Measurements from ENCODE around the gene INS. TPM values are rescaled to one million over a fixed set of nuclear protein-coding genes. Genes with fewer than 3 reads are reported as not detected.
A peak's percentile ranks its signal among the peaks of the same experiment; 100 is the strongest.

INS gene
- polyA plus RNA-seq, 3 donors = not detected

- no peak for DNase-seq (ENCODE audit: extremely low read depth in 1 of 11, low read depth in 9 of 11, low spot score in 4 of 11)
Observed at GRCh38 chr11:2154195-2154585, 6.8 kb downstream of the INS start.

GRCh38 chr11:2153581-2154194 is 7.3 kb downstream of the INS start:
- DNase-seq (ENCODE audit: extremely low read depth in 1 of 11, low read depth in 9 of 11, low spot score in 4 of 11) = no peak

DNA sequence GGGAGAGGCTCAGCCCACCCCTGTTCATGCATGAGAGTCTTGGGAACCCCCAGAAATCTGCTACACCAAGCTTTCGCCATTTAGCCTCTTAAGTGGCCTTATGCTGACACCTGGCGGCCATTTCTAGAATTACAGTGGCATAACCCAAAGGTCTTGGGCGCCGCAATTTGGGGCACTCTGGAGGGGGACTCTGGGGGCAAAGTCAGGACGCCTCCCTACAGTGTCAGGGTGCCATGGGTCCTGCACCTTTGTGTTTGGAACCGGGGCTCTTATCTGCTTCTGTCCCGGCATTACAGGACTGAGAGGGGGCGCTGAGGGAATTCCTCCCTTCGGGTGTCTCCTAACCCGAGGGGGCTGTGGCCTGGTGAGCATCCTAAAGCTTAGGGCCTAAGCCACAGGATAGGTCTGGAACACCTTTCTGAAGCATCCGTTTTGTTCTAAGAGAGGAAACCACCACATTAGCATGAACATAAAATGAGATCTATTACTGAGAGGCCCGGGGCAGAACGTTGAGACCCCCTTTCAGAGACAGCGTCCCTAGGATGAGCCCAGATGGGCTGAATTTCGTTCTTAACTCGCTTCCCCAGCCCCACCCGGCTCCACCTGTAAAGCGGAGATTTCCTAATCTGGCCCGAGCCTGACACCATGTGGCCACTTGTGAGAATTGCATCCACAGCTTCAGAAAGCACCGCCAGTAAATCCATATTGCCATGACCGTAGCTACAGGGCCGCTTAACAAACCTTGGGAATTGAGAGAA is 9.3 kb downstream of the INS start:
- peak in 1 of 11 donors; percentile 69 for DNase-seq (ENCODE audit: extremely low read depth in 1 of 11, low read depth in 9 of 11, low spot score in 4 of 11)

DNA sequence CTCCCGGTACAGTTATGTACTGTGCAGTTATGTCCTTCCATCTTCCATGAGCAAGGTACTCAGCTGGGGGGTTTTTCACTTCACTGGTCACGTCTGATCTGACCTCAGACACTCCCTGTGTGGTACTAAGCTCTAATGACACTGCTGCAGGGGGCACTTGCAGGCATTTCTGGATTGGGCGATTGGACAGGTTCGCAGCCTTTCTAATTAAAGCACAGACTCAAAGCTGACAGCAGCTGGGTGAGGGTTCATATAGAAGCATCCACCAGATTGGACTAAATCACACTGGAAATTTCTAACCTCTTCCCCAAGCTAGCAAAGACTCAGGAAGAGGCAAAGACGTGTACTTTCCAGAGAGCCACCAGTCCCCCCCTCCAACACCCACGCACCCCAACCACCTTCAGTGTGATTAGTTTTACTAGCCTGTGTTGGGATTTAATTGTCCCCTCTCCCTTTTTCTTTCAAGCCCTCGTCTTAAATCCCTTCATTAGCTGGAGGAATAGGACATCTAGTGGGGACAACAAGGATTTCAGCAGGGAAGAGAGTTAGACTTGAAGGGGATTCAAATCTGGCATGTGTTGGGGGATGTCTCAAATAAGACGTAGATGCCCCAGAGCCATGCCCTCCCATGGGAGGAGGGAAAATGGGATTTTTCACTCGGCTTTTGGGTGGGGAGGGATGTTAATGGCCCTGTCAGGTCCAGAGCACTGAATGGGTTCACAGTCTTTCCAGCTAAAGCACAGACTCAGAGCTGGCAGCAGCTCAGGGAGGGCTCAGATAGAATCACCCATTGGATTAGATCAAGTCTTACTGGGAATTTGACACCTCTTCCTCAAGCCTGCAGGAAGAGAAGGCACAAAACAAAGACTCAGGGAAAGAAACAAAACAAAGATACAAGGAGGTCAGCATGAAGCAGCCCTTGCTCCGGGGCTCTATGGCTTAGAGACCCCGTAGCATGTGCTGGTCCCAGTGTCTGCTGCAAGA is 10.9 kb downstream of the INS start:
- DNase-seq (ENCODE audit: extremely low read depth in 1 of 11, low read depth in 9 of 11, low spot score in 4 of 11) = peak in 2 of 11 donors; percentile 71 to 75

- no peak for DNase-seq (ENCODE audit: extremely low read depth in 1 of 11, low read depth in 9 of 11, low spot score in 4 of 11)
Observed at GRCh38 chr11:2149460-2149859, 11.5 kb downstream of the INS start.

GRCh38 chr11:2148595-2148994 is 12.4 kb downstream of the INS start:
- no peak for DNase-seq (ENCODE audit: extremely low read depth in 1 of 11, low read depth in 9 of 11, low spot score in 4 of 11)

DNA sequence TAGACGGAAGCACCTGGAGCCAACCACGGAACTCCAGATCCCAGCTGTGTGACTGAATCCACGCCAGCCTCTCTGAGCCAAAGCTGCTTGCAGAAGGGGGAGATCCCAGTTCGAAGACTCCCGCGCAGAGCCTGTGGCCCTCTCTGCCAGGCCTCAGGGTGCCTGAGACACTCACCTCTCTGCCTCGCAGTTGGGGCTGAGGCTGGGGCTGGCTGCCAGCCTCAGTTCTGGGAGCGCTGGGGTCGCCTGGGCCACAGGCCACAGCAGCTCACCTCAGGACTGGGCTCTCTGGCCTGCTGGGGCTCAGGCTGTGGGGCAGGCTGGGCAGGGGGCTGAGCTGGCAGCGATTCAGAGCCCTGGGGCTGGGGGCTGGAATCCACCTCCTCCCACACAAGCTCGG is 13.6 kb downstream of the INS start:
- no peak for DNase-seq (ENCODE audit: extremely low read depth in 1 of 11, low read depth in 9 of 11, low spot score in 4 of 11)

GRCh38 chr11:2146051-2146450 is 15.0 kb downstream of the INS start:
- DNase-seq (ENCODE audit: extremely low read depth in 1 of 11, low read depth in 9 of 11, low spot score in 4 of 11) = no peak

- no peak for DNase-seq (ENCODE audit: extremely low read depth in 1 of 11, low read depth in 9 of 11, low spot score in 4 of 11)
Observed at GRCh38 chr11:2144544-2145248, 16.3 kb downstream of the INS start.

DNA sequence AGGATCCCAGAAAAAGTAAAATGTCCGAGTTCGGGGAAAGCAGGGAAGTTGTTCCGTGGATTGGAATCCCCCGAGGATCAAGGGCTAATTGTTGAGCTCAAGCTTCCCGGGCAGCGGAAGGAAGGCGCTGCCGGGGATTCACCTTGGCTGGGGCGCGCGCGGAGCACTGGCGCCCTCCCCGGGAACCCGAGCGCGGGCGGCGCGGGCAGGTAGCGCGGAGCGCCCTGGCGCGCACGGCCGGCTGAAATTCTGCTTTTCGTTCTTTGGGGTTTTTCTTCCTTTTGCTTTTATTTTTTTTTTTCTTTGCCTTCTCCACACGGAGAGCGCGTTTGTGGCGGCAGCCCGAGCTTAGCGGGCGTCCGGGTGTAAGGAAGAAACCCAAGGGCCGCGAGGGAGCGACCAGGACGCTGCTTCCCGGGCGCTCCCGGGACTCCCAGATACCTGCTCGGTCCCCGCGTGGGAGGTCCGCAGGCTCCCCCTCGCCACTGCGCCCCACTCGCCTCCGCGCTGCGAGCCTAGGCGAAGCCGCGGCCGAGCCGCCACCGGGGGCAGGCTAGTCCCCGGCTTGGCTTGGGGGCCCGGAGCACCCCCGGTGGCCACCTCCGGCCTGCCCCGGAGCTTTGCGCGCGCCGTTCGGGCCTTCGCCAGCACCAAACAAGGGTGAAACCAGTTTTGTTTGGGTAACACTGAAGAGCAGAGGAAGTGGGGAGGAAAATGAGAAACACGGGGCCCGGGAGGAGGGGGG is 17.0 kb downstream of the INS start:
- no peak for DNase-seq (ENCODE audit: extremely low read depth in 1 of 11, low read depth in 9 of 11, low spot score in 4 of 11)

- no peak for DNase-seq (ENCODE audit: extremely low read depth in 1 of 11, low read depth in 9 of 11, low spot score in 4 of 11)
Observed at GRCh38 chr11:2143477-2143798, 17.6 kb downstream of the INS start.

DNA sequence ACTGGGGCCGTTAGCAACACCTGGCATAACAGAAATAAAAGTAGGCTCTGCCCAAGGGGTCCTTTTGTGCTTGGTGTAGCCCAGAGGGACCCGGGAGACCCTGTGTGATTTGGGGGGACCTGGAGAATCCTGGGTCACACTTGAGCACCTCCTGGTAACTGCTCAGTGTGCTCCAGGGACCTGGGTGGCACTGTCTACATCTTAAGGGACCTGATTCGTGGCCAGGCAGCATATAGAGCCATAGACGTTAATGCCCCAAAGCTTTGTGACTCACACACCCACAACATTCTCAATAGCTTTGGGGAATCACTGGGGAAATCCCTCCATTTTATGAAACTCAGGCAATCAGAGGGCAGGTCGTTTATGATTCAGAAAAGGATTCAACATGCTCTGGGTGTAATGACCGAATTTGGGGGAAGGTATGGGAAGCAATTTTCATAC is 18.2 kb downstream of the INS start:
- no peak for DNase-seq (ENCODE audit: extremely low read depth in 1 of 11, low read depth in 9 of 11, low spot score in 4 of 11)

- no peak for DNase-seq (ENCODE audit: extremely low read depth in 1 of 11, low read depth in 9 of 11, low spot score in 4 of 11)
Observed at GRCh38 chr11:2142300-2142759, 18.7 kb downstream of the INS start.

GRCh38 chr11:2140411-2141400 is 20.3 kb downstream of the INS start:
- no peak for DNase-seq (ENCODE audit: extremely low read depth in 1 of 11, low read depth in 9 of 11, low spot score in 4 of 11)

GRCh38 chr11:2139621-2140337 is 21.2 kb downstream of the INS start:
- DNase-seq (ENCODE audit: extremely low read depth in 1 of 11, low read depth in 9 of 11, low spot score in 4 of 11) = no peak

DNA sequence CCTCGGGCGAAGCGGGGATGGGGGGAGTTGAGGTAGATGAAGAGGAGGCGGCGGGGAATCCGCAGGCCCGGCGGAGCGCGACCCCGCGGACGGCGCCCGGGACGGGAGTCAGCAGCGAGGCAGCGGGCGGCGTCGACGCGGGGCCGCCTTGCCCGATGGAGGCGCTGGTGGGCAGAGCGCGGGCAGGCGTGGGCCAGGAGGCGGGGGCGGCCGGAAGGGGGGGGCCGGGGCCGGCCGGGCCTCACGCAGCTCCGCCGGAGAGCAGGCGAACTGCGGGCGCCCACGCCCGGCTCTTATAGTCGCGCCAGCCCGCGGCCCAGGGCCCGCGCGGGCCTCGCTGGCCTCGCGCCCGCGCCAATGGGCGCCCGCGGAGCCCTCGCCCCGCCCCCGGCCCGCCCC is 21.9 kb downstream of the INS start, which contains the start of gene IGF2:
Gene IGF2 (minus strand): TSS at position 267 of the 399 bp plus-strand sequence. CDS start 3,866 bp downstream, outside the sequence.
- DNase-seq (ENCODE audit: extremely low read depth in 1 of 11, low read depth in 9 of 11, low spot score in 4 of 11) = peak in 1 of 11 donors; percentile 63
